ENCODE data around the gene KLK8. TPM values are rescaled to one million over a fixed set of nuclear protein-coding genes. Genes with fewer than 3 reads are reported as not detected.

Gene KLK8
- total RNA-seq, 4 donors from 2014 or later = 19.7 to 126 (median 87.2) TPM

- H3K9me3 ChIP-seq = no peaks in the 10 kb centered on the region
- no peak overlapping the region for H3K27ac ChIP-seq
- no peaks in the 10 kb centered on the region for H3K36me3 ChIP-seq
- TF ChIP-seq CTCF (IDR thresholded peaks at IDR 0.05) (no peak), EP300 (IDR thresholded peaks at IDR 0.05) (no peak)
- H3K4me3 ChIP-seq = no peak overlapping the region
- peaks cover 25% of the 10 kb centered on the region for H3K4me1 ChIP-seq
- H3K27me3 ChIP-seq = peaks cover 49% of the 10 kb centered on the region
- 76% methylated on average over 13 of the region's 13 CpGs for WGBS
- DNase-seq (ENCODE audit: low spot score in 2 of 2) = no peak
Observed at GRCh38 chr19:50980208-50980607, 21.2 kb downstream of the KLK8 start.

GRCh38 chr19:50979758-50980157 lies 21.6 kb downstream of the KLK8 start:
- no peaks in the 10 kb centered on the region for H3K9me3 ChIP-seq
- no peaks in the 10 kb centered on the region for H3K36me3 ChIP-seq
- 72% methylated on average over 8 of the region's 8 CpGs for WGBS
- no peak for DNase-seq (ENCODE audit: low spot score in 2 of 2)
- TF ChIP-seq EP300 (IDR thresholded peaks at IDR 0.05) (no peak), CTCF (IDR thresholded peaks at IDR 0.05) (no peak), POLR2AphosphoS5 (IDR thresholded peaks at IDR 0.05) (no peak), POLR2A (IDR thresholded peaks at IDR 0.05) (no peak)
- no peak overlapping the region for H3K4me3 ChIP-seq
- H3K27ac ChIP-seq = no peak overlapping the region
- H3K4me1 ChIP-seq = peaks cover 25% of the 10 kb centered on the region
- peaks cover 49% of the 10 kb centered on the region for H3K27me3 ChIP-seq

GRCh38 chr19:50978772-50979390 lies 22.5 kb downstream of the KLK8 start:
- Histone ChIP-seq H3K4me3 (no peak overlapping the region), H3K9me3 (no peaks in the 10 kb centered on the region), H3K36me3 (no peaks in the 10 kb centered on the region), H3K27me3 (peaks cover 43% of the 10 kb centered on the region), H3K27ac (no peak overlapping the region), H3K4me1 (peaks cover 23% of the 10 kb centered on the region)
- TF ChIP-seq CTCF (IDR thresholded peaks at IDR 0.05) = no peak
- TF ChIP-seq EP300 (IDR thresholded peaks at IDR 0.05) = no peak
- TF ChIP-seq POLR2AphosphoS5 (IDR thresholded peaks at IDR 0.05) = no peak
- no peak for TF ChIP-seq POLR2A (IDR thresholded peaks at IDR 0.05)
- 45% methylated on average over 5 of the region's 5 CpGs for WGBS
- DNase-seq (ENCODE audit: low spot score in 2 of 2) = no peak

- Histone ChIP-seq H3K4me1 (peaks cover 18% of the 10 kb centered on the region), H3K36me3 (no peaks in the 10 kb centered on the region), H3K4me3 (no peak overlapping the region), H3K27me3 (peaks cover 36% of the 10 kb centered on the region), H3K9me3 (no peaks in the 10 kb centered on the region), H3K27ac (no peak overlapping the region)
- TF ChIP-seq POLR2A (IDR thresholded peaks at IDR 0.05) = no peak
- TF ChIP-seq EP300 (IDR thresholded peaks at IDR 0.05) = no peak
- no peak for TF ChIP-seq CTCF (IDR thresholded peaks at IDR 0.05)
- no peak for TF ChIP-seq POLR2AphosphoS5 (IDR thresholded peaks at IDR 0.05)
- 82% methylated on average over 4 of the region's 4 CpGs for WGBS
- DNase-seq (ENCODE audit: low spot score in 2 of 2) = no peak
Observed at GRCh38 chr19:50977626-50978025, 23.8 kb downstream of the KLK8 start.

- Histone ChIP-seq H3K4me1 (peaks cover 18% of the 10 kb centered on the region), H3K36me3 (no peaks in the 10 kb centered on the region), H3K27ac (no peak overlapping the region), H3K27me3 (peaks cover 23% of the 10 kb centered on the region), H3K9me3 (no peaks in the 10 kb centered on the region), H3K4me3 (no peak overlapping the region)
- 13% methylated on average over 8 of the region's 8 CpGs for WGBS
- TF ChIP-seq POLR2AphosphoS5 (IDR thresholded peaks at IDR 0.05) (no peak), POLR2A (IDR thresholded peaks at IDR 0.05) (no peak), CTCF (IDR thresholded peaks at IDR 0.05) (no peak)
- no peak for DNase-seq (ENCODE audit: low spot score in 2 of 2)
Observed at GRCh38 chr19:50975766-50976165, 25.6 kb downstream of the KLK8 start.

Measured in suprapubic skin (tissue), 4 donors.